ENCODE measurements around the gene WNT3A.

The WNT3A gene

DNA sequence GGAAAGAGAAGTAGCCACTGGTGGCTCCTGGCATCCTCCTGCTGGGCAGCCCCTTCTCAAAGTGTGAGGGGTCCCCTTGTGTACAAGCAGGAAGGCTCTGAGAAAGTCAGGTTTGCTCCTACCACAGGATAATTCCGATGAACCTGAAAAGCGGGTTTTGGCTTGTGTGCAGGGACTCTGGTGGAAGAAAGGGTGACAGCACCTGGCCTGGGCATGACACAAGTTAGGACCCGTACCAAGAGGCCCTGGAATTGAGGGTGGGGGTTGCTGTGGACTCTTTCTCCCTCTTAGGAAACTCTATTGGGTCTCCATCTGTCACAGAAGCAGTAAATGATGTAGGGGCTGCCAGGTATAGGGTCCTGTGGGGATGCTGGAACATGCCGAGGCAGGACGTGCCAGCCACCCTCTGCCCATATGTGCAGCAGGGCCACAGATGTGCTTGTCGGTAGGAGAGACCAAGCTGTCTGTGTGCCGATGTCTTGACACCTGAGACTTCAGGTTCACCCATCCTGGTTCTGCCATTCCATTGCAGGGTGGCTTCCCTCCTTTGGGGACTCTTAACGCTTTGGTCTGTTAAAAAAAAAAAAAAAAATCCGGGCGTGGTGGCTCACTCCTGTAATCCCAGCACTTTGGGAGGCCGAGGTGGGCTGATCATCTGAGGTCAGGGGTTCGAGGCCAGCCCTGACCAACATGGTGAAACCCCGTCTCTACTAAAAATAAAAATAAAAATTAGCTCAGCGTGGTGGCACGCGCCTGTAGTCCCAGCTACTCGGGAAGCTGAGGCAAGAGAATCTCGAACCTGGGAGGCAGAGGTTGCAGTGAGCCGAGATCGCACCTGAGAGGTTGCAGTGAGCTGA, 86.5 kb downstream of the WNT3A start:
- H3K36me3 ChIP-seq = peaks cover 76% of the 10 kb centered on the region
- TF ChIP-seq, protein P1, sequence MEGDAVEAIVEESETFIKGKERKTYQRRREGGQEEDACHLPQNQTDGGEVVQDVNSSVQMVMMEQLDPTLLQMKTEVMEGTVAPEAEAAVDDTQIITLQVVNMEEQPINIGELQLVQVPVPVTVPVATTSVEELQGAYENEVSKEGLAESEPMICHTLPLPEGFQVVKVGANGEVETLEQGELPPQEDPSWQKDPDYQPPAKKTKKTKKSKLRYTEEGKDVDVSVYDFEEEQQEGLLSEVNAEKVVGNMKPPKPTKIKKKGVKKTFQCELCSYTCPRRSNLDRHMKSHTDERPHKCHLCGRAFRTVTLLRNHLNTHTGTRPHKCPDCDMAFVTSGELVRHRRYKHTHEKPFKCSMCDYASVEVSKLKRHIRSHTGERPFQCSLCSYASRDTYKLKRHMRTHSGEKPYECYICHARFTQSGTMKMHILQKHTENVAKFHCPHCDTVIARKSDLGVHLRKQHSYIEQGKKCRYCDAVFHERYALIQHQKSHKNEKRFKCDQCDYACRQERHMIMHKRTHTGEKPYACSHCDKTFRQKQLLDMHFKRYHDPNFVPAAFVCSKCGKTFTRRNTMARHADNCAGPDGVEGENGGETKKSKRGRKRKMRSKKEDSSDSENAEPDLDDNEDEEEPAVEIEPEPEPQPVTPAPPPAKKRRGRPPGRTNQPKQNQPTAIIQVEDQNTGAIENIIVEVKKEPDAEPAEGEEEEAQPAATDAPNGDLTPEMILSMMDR (IDR thresholded peaks at IDR 0.05; ENCODE audit: low read depth, low read length) = no peak
- no peaks in the 10 kb centered on the region for H3K4me1 ChIP-seq
- H3K27me3 ChIP-seq = no peaks in the 10 kb centered on the region
- peaks cover 13% of the 10 kb centered on the region for H3K9me3 ChIP-seq
- H3K4me3 ChIP-seq (ENCODE audit: low read depth, low read length) = no peak overlapping the region
- no peak for DNase-seq

DNA sequence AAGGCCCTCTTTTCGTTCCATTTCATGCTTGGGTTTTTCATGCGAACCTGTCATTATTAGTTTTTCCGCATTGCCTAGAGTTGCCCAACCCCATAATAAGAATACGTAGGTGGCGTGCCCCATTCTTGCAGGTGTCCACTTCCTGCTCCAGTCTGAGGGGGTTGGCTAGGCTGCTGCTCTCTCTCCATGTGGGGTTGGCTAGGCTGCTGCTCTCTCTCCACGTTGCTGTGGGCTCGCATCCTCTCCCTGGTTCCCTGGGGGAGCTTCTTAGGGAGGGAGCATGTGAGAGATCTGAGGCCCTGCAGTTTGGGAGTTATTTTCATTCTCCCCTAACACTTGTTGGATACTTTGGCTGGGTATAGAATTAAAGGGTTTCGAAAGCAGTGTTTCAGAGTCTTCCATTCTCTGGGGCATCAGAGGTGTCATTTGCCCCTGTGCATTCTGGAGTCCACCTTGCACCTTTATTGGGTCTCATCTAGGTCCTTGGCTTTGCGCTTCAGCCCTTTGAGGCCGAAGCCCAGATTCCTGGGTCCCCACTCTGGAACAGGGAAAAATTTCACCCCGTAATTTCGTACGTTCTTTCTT, 87.7 kb downstream of the WNT3A start:
- Histone ChIP-seq H3K36me3 (peaks cover 74% of the 10 kb centered on the region), H3K4me3 (ENCODE audit: low read depth, low read length) (no peak overlapping the region), H3K9me3 (peaks cover 13% of the 10 kb centered on the region), H3K4me1 (no peaks in the 10 kb centered on the region), H3K27me3 (no peaks in the 10 kb centered on the region)
- DNase-seq = no peak
- TF ChIP-seq, protein P1 (IDR thresholded peaks at IDR 0.05; ENCODE audit: low read depth, low read length) = no peak

DNA sequence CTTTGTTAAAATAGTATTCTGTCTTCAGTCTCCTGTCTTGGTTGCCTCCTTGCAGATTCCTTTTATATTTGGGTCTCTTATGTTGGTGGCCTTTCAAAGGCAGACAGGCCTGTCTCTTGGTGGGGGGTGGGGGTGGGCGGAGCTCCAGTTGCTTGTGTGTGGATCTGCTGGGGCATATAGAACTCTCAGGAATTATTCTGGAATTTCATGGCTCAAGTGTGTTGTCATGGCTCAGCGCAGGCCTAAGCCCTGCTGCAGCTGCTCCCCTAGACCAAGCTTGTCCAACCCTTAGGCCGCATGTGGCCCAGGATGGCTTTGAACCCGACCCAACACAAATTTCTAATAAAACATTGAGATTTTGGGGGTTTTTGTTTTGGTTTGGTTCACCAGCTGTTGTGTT, 88.4 kb downstream of the WNT3A start:
- H3K36me3 ChIP-seq = peaks cover 74% of the 10 kb centered on the region
- no peaks in the 10 kb centered on the region for H3K27me3 ChIP-seq
- no peak for DNase-seq
- no peak overlapping the region for H3K4me3 ChIP-seq (ENCODE audit: low read depth, low read length)
- H3K4me1 ChIP-seq = no peaks in the 10 kb centered on the region
- TF ChIP-seq, protein P1 (IDR thresholded peaks at IDR 0.05; ENCODE audit: low read depth, low read length) = no peak
- H3K9me3 ChIP-seq = peaks cover 13% of the 10 kb centered on the region

DNA sequence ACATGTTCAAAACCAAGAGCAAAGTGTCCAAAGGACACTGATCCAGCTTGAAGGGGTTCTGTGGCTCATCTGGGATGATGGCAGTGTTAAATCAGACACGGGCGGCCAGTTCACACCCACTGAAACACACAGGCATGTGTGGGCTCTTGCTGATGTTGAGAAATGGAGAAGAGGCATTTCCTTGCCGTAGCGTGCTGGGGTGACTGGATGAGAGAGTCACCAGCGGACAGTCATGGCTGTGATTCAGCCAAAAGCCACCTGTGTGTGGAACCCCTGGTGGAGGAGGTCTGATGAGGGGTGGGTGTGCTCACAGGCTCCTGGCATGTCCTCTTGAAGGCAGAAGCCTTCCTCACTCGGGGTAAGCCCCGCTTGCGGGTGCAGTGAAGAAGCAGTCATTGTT, 89.1 kb downstream of the WNT3A start:
- DNase-seq = no peak
- Histone ChIP-seq H3K4me1 (no peaks in the 10 kb centered on the region), H3K4me3 (ENCODE audit: low read depth, low read length) (no peak overlapping the region), H3K36me3 (peaks cover 72% of the 10 kb centered on the region), H3K9me3 (peaks cover 13% of the 10 kb centered on the region), H3K27me3 (no peaks in the 10 kb centered on the region)
- TF ChIP-seq, protein P1 (IDR thresholded peaks at IDR 0.05; ENCODE audit: low read depth, low read length) = no peak

DNA sequence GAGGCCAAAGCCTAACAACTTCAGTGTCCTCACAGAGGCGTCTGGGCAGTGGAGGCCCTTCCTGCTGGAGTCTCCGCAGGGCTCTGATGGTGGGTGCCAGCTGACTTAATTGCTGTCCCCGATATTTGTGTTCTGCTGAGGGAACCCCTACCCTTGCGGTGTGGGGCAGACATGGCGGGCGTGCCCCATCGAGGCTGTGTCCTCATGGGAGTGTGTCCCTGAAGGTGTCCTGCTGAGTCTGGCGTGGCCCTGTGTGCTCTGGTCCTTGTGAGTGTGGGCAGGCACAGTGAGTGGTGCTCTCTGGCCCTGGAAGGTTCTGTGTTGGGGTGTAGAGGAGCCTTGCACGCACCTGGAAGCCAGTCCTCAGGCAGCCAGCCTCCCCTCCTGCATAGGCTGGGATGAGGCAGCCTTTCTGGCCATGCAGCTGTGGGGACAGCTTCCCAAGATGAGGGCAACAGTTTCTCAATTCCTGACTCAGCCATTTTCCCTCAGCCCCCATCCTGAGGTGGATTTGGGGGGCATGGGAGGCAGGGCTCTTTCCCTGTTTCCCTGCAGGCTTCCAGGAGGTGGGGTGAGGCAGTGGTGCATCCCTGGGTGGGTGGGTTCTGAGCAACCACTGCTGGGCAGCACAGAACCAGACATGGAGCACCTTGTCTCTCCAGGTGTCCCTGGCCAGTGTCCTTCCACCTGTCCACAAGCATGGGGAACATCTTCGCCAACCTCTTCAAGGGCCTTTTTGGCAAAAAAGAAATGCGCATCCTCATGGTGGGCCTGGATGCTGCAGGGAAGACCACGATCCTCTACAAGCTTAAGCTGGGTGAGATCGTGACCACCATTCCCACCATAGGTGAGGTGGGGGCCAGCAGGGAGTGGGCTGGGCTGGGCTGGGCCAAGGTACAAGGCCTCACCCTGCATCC, 89.9 kb downstream of the WNT3A start:
- Histone ChIP-seq H3K9me3 (peaks cover 13% of the 10 kb centered on the region), H3K4me1 (no peaks in the 10 kb centered on the region), H3K27me3 (no peaks in the 10 kb centered on the region), H3K4me3 (ENCODE audit: low read depth, low read length) (no peak overlapping the region), H3K36me3 (peaks cover 68% of the 10 kb centered on the region)
- DNase-seq = no peak
- TF ChIP-seq, protein P1 (IDR thresholded peaks at IDR 0.05; ENCODE audit: low read depth, low read length) = no peak
